Body of pancreas (tissue), 4 donors: ENCODE measurements around the gene RPS21. TPM values are rescaled to one million over a fixed set of nuclear protein-coding genes. Genes with fewer than 3 reads are reported as not detected.
"Not testable (repeated sequence)": the region's sequence is repeated elsewhere in the genome, so short reads cannot be mapped to it uniquely, and the experiment has no call there.

Source experiments
- ATAC-seq: fragments of 150-250 bp; one replicate; pipeline ENCODE4 v1.9.1; 2016
- DNase-seq, 4 donors: peaks; one replicate each; pipeline ENCODE4 v3.0.0-alpha.2; 2019
- H3K27ac ChIP-seq, 4 donors: fragments of 200-600 bp; sonication (generic); 1 replicate in 3 of 4; 2 replicates in 1 of 4; pipeline versions ENCODE4 v1.5.1 to v1.6.1; 2016 to 2019; ENCODE audit warnings: mild to moderate bottlenecking in 1 of 4, mixed read lengths in 1 of 4, moderate library complexity in 1 of 4
- H3K27me3 ChIP-seq, 2 donors: fragments of 200-600 bp; sonication (generic); one replicate each; pipeline ENCODE4 v1.6.0; 2016; ENCODE audit warnings: mild to moderate bottlenecking in 1 of 2
- H3K36me3 ChIP-seq, 2 donors: fragments of 200-600 bp; sonication (generic); replicated peaks in 1 of 2; 2 replicates each; pipeline ENCODE4 v1.5.1; 2016; ENCODE audit warnings: low read depth in 2 of 2; ENCODE audit not compliant: insufficient read depth in 1 of 2
- H3K4me1 ChIP-seq: fragments of 200-600 bp; sonication (generic); one replicate; pipeline ENCODE4 v1.6.0; 2016
- H3K4me3 ChIP-seq, 2 donors: fragments of 200-600 bp; sonication (generic); 1 replicate in 1 of 2; 2 replicates in 1 of 2; pipeline ENCODE4 v1.5.1; 2016 to 2019
- H3K9me3 ChIP-seq, 3 donors: fragments of 200-600 bp; sonication (generic); 1 replicate in 2 of 3; 2 replicates in 1 of 3; pipeline ENCODE4 v1.5.1; 2016
- POLR2A ChIP-seq, 3 donors: fragments of 450-650 bp; IDR thresholded peaks; one replicate each; pipeline ENCODE4 v1.6.1; 2016; ENCODE audit warnings: antibody characterized with exemption in 3 of 3, mild to moderate bottlenecking in 2 of 3
- WGBS, 2 donors: methylation state at CpG; one replicate each; pipeline ENCODE4 v1.1.5; 2017; 5-methylcytosine and 5-hydroxymethylcytosine counted together
- intact Hi-C: fragments of 100-400 bp; cut with DNase I; formaldehyde crosslinking; loops from one replicate; pipeline ENCODE4 v1.15.1; 2023
- total RNA-seq, 2 donors: library from RNA; depleted of rRNA; stranded (reverse); fragments of >200 nt; gene quantifications; one replicate each; pipeline ENCODE4 v1.1.0, GENCODE V29; 2016
- TF ChIP-seq, protein P1 (sequence below), 7 experiments: fragments of 450-650 bp in 4 of 7; fragments of 200-600 bp in 3 of 7; sonication (generic) in 3 of 7; IDR thresholded peaks; one replicate each; pipeline ENCODE4 v1.5.1; 2016 to 2019; ENCODE audit warnings: antibody characterized with exemption in 7 of 7

The RPS21 gene
- total RNA-seq, 2 donors from 2014 or later: 654 to 656 TPM

DNA sequence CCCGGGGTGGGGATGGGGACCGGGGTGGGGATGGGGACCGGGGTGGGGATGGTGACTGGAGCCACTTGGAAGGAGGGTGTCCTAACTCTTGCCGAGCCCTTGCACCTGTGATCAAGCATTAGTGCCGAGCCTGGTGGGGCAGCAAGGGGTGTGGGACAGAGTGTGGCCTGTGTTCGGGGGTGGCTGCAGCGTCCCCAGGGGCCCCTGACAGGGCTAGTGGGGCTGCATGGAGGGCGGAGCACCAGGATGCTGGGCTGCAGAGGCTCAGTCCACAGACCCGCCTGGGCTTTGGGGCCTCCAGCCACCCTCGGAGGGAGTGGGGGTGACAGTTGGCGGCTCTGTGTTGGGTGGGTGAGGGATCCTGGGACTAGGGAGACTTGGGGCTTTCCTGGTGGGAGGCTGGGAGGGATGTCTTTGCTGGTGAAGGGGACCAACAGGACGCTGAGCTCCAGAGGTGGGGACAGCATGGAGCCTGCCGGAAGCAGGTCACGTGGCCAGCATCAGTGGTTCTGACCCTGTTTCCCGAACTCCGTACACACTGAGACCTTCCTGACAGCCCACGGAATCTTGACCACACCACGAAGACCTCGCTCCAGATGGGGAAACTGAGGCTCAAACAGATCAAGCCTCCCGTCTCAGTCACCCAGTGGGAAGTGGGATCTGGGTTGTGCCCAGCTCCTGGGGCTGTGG lies 35.9 kb downstream of the RPS21 start:
- intact Hi-C loops: no loop called here
- 73 to 90% methylated on average over 7 to 20 of the region's 20 CpGs for WGBS, 2 donors
- H3K4me1 ChIP-seq: peaks cover 17% of the 10 kb centered on the region
- no peaks in the 10 kb centered on the region for H3K9me3 ChIP-seq
- DNase-seq (no peak), ATAC-seq (no peak)
- no peak overlapping the region for H3K4me3 ChIP-seq
- H3K27me3 ChIP-seq: no peaks in the 10 kb centered on the region
- no peaks in the 10 kb centered on the region for H3K36me3 ChIP-seq
- TF ChIP-seq, protein P1, sequence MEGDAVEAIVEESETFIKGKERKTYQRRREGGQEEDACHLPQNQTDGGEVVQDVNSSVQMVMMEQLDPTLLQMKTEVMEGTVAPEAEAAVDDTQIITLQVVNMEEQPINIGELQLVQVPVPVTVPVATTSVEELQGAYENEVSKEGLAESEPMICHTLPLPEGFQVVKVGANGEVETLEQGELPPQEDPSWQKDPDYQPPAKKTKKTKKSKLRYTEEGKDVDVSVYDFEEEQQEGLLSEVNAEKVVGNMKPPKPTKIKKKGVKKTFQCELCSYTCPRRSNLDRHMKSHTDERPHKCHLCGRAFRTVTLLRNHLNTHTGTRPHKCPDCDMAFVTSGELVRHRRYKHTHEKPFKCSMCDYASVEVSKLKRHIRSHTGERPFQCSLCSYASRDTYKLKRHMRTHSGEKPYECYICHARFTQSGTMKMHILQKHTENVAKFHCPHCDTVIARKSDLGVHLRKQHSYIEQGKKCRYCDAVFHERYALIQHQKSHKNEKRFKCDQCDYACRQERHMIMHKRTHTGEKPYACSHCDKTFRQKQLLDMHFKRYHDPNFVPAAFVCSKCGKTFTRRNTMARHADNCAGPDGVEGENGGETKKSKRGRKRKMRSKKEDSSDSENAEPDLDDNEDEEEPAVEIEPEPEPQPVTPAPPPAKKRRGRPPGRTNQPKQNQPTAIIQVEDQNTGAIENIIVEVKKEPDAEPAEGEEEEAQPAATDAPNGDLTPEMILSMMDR (IDR thresholded peaks at IDR 0.05): no peak
- TF ChIP-seq POLR2A (IDR thresholded peaks at IDR 0.05): no peak
- no peak overlapping the region for H3K27ac ChIP-seq

DNA sequence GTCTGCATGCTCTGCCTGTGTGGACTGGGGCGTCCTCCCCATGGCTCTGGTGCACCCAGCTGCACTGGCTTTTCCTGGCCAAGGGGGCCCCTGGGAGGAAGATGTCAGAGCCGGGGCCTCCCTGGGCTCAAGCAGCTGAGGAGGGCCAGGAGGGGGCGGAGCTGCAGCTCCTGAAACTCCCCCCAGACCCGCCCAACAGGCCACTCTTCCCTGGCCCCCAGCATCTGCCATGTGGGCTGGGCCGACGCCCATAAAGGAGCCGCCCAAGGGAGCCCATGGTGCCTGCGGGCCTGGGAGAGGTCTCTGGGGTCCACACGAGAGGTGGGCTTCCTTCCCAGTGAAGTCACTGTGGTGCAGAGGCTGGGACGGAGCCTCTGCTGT lies 36.4 kb downstream of the RPS21 start:
- ATAC-seq (no peak), DNase-seq (no peak)
- intact Hi-C loops: no loop called here
- WGBS, 2 donors: 71% methylated on average over 6 of the region's 10 CpGs; no CpG with 5 or more reads in 1 of the 2 donors
- TF ChIP-seq, protein P1 (IDR thresholded peaks at IDR 0.05): no peak
- no peak for TF ChIP-seq POLR2A (IDR thresholded peaks at IDR 0.05)
- H3K36me3 ChIP-seq: no peaks in the 10 kb centered on the region
- H3K4me1 ChIP-seq: peaks cover 22% of the 10 kb centered on the region
- H3K4me3 ChIP-seq: no peak overlapping the region
- no peak overlapping the region for H3K27ac ChIP-seq
- H3K9me3 ChIP-seq: no peaks in the 10 kb centered on the region
- no peaks in the 10 kb centered on the region for H3K27me3 ChIP-seq

DNA sequence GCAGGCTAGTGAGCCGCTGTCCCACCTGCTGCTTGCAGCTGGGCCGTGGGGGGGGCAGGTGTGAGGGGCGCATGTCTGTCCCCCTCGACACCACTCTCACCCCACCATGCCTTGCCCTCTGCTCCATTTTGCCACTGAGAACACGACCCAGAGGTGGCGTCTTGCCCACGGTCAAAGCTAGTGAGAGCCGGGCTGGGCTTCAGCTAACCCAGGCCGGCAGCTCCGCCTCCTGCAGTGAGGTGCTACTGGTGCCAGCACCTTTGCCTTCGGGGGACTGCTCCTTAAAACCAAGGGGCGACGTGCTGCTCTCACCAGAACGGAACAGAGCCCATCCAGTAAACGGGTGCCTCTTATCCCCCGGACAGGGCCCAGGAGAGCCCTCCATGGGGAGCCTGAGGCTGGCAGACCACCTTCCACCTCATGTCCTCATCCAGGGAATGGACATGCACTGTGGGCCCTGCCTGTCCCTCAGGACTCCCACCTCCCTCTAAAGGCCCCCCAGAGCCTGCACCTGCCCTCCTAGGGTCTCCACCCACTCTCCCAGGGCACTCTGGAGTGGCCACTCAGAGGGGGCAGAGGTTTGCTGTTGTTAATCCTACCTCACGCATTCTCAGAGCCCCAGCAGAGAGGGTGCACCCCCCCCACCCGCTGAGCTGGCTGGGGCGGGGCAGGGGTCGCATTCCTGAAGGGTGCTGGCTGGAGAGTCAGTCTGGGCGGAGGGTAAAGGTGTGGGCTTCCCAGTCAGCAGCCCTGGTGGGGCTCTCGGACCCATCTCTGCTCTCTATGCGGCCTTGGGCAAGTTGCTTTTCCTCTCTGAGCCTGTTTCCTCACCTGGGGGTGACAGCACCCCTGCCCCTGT lies 37.6 kb downstream of the RPS21 start:
- Histone ChIP-seq H3K4me1 (peaks cover 26% of the 10 kb centered on the region), H3K4me3 (no peak overlapping the region), H3K9me3 (no peaks in the 10 kb centered on the region), H3K27me3 (no peaks in the 10 kb centered on the region), H3K36me3 (no peaks in the 10 kb centered on the region), H3K27ac (no peak overlapping the region)
- intact Hi-C loops: no loop called here
- DNase-seq: no peak
- 67 to 80% methylated on average over 16 to 21 of the region's 23 CpGs for WGBS, 2 donors
- ATAC-seq: no peak
- TF ChIP-seq POLR2A (IDR thresholded peaks at IDR 0.05): no peak
- TF ChIP-seq, protein P1 (IDR thresholded peaks at IDR 0.05): no peak

DNA sequence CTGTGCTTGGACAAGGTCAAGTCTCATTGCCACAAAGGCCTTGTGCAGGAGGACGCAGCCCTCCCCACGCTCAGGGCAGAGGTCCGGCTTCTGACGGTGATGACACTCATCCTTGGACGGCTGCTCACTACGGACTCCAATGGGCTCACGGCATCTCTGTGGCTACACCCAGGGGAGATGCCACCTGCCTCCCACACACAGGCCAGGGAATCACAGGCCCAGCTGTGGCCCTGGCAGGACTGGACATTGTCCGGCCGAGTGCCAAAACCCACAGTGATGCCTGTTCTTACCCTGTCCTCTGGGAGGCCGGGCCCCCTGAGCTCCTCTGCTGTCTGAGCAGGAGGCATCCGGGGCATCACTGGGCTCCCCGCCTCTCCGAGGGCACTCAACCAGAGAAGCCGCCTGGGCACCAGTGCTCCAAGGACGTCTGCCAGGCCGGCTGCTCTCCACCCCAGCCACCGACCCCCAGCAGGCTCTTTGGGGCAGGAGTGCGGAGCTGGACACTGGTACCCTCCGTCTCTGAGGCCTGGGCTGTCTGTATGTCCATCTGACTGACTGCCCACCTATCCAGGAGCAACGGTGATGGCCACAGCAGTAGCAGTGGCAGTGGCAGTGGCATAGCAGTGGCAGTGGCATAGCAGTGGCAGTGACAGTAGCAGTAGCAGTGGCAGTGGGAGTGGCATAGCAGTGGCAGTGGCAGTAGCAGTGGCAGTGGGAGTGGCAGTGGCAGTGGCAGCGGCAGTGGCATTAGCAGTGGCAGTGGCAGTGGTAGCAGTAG lies 38.6 kb downstream of the RPS21 start:
- Histone ChIP-seq H3K9me3 (no peaks in the 10 kb centered on the region), H3K4me3 (no peak overlapping the region), H3K27ac (no peak overlapping the region), H3K4me1 (peaks cover 26% of the 10 kb centered on the region), H3K36me3 (no peaks in the 10 kb centered on the region), H3K27me3 (no peaks in the 10 kb centered on the region)
- 50 to 85% methylated on average over 1 to 20 of the region's 21 CpGs for WGBS, 2 donors
- TF ChIP-seq, protein P1 (IDR thresholded peaks at IDR 0.05): no peak
- ATAC-seq (no peak), DNase-seq (no peak)
- intact Hi-C loops: no loop called here

DNA sequence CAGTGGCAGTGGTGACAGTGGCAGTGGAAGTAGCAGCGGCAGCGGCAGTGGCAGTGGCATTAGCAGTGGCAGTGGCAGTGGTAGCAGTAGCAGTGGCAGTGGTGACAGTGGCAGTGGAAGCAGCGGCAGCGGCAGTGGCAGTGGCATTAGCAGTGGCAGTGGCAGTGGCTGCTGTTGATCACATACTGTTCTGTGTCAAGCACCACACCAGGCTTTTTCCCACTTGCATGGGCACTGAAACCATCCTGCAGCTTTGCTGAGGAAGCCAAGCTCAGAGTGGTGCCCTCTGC lies 39.1 kb downstream of the RPS21 start:
- H3K27me3 ChIP-seq, H3K27ac ChIP-seq, DNase-seq, H3K36me3 ChIP-seq, H3K9me3 ChIP-seq, H3K4me3 ChIP-seq, intact Hi-C loops, ATAC-seq: not testable (repeated sequence)
- WGBS, 2 donors: 80 to 96% methylated on average over 4 of the region's 4 CpGs
- H3K4me1 ChIP-seq: peaks cover 26% of the 10 kb centered on the region
